Heart right ventricle (tissue), 16 donors: ENCODE results near the gene SS18. TPM values are rescaled to one million over a fixed set of nuclear protein-coding genes. Genes with fewer than 3 reads are reported as not detected.

Experiments
- ATAC-seq, 8 donors: fragments of 200-7000 bp; cut with Tn5 transposase; one replicate each; pipeline ENCODE4 v1.9.1; 2020; ENCODE audit warnings: mild to moderate bottlenecking in 8 of 8, moderate library complexity in 8 of 8, moderate number of reproducible peaks in 1 of 8
- DNase-seq, 2 donors: peaks; one replicate each; pipeline ENCODE4 v3.0.0-alpha.2; 2020
- H3K27ac ChIP-seq, 10 donors: fragments of 200-600 bp; sonication (generic) in 2 of 10; one replicate each; pipeline versions ENCODE4 v1.5.0 to v1.8.0; 2020 to 2022; ENCODE audit warnings: mild to moderate bottlenecking in 3 of 10
- H3K27me3 ChIP-seq, 7 donors: fragments of 200-600 bp; one replicate each; pipeline ENCODE4 v1.8.0; 2021 to 2022; ENCODE audit warnings: mild to moderate bottlenecking in 2 of 7
- H3K36me3 ChIP-seq, 9 donors: fragments of 200-600 bp; sonication (generic) in 1 of 9; one replicate each; pipeline versions ENCODE4 v1.5.0 to v1.8.0; 2020 to 2022; ENCODE audit warnings: mild to moderate bottlenecking in 2 of 9
- H3K4me1 ChIP-seq, 9 donors: fragments of 200-600 bp; sonication (generic) in 1 of 9; one replicate each; pipeline versions ENCODE4 v1.5.0 to v1.8.0; 2020 to 2022; ENCODE audit warnings: mild to moderate bottlenecking in 4 of 9
- H3K4me3 ChIP-seq, 10 donors: fragments of 200-600 bp; sonication (generic) in 2 of 10; one replicate each; pipeline versions ENCODE4 v1.5.0 to v1.8.0; 2020 to 2022; ENCODE audit warnings: mild to moderate bottlenecking in 7 of 10, moderate library complexity in 2 of 10
- H3K9me3 ChIP-seq, 11 donors: fragments of 200-600 bp in 10 of 11; sonication (generic) in 2 of 11; one replicate each; pipeline versions ENCODE4 v1.5.0 to v1.8.0; 2013 to 2022; ENCODE audit warnings: mild to moderate bottlenecking in 2 of 11, control low read depth in 1 of 11, moderate library complexity in 1 of 11
- WGBS, 2 donors: extraction: QIAGEN DNeasy Blood & Tissue Kit; methylation state at CpG; one replicate each; pipeline ENCODE4 v1.1.7; 2013; ENCODE audit warnings: inconsistent platforms in 1 of 2; 5-methylcytosine and 5-hydroxymethylcytosine counted together
- intact Hi-C, 10 donors: fragments of 100-400 bp; cut with DNase I; formaldehyde crosslinking; loops; one replicate each; pipeline versions ENCODE4 v1.11.1 to v1.14.2; 2022
- polyA plus RNA-seq, 2 donors: library from polyadenylated mRNA; stranded (reverse); fragments of 200-250 nt; gene quantifications; one replicate each; pipeline ENCODE4 v1.2.3, GENCODE V29; 2013
- total RNA-seq, 10 donors: library from RNA; stranded (reverse); fragmentation: NEBNext Ultra II Directional in 3 of 10; extraction: Animal tissue kit (Norgen Biotek cat#: 25700) in 3 of 10; gene quantifications; one replicate each; pipeline versions ENCODE4 v1.2.1 to v1.2.4, GENCODE V29; 2021 to 2023
- TF ChIP-seq, protein P1 (sequence below), 9 donors: fragments of 200-600 bp; sonication (generic) in 2 of 9; IDR thresholded peaks; one replicate each; pipeline versions ENCODE4 v1.5.0 to v1.8.0; 2021 to 2022; ENCODE audit warnings: antibody characterized with exemption in 9 of 9, mild to moderate bottlenecking in 5 of 9, moderate library complexity in 1 of 9
- donor health status: Arrhythmogenic right ventricular cardiomyopathy.
- donor health status: ischemic (EF 13 %, LVEDD 7.1; RV severe dilation, severe dysfunction).
- donor health status: healthy with polysubstance abuse.
- donor health status: DM: no; HTN: yes; CAD: no.
- donor health status: DM: no; HTN: no; CAD: no.
- donor health status: ischemic (EF 25% LVEDD 6.9; RV normal size, moderate dysfunction).
- donor health status: ischemic (EF 25% LVEDD 5.7; RV mildly dilated, moderate dysfunction).
- donor health status: healthy.
- donor health status: DM: yes; HTN: yes; CAD: no.
- donor health status: Ischemic cardiomyopathy.
- donor health status: ischemic (EF 35%, LVEDD 5.7; RV mildly dilated, moderate dysfunction).
- donor health status: nonischemic (EF 11% LVEDD 7.7; RV severe dilation, severe dysfunction).
- donor health status: DM: yes; HTN: yes; CAD: no.
- donor health status: PGD.
- donor health status: ischemic (EF 29% LVEDD 5.4; RV normal size, mild dysfunction).
- donor health status: nonischemic (EF 23%, LVEDD 6.1; RV moderate dilation, normal function).

The SS18 gene
- total and polyA plus RNA-seq, 12 donors: 15.1 to 41.8 (median 33.9) TPM

DNA sequence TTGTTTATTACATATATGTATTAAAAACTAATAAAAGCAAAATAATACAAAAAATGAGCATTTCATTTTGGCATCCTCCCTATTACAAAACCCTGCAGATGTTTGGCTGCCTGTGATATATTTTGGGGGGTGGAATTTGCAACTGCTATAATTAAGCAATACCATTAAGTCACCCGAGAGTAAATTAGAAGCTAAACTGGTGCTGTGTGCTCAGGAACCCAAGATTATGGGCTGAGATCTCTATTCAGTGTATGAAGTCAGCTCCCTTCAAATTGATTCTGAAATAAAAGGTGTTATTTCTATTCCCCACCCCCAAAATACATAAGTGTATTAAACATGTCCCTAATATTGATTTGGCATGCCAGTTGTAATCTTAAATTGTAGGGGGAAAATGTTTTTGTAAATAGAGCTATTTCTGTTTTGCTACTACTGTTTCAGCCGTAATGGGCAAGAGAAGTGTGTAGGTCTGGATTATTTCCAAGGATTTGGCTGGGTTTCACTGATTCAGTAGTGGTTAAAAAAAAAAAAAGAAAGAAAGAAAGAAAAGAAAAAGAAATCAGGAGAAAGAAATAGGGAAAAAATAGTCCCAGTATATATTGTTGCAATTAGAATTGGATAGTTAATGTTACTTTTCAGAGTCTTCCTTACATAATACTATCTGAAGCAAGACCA, 110.9 kb downstream of the SS18 start:
- H3K4me1 ChIP-seq: peaks cover 0 to 19% (median 0%) of the 10 kb centered on the region in 9 donors
- TF ChIP-seq, protein P1, sequence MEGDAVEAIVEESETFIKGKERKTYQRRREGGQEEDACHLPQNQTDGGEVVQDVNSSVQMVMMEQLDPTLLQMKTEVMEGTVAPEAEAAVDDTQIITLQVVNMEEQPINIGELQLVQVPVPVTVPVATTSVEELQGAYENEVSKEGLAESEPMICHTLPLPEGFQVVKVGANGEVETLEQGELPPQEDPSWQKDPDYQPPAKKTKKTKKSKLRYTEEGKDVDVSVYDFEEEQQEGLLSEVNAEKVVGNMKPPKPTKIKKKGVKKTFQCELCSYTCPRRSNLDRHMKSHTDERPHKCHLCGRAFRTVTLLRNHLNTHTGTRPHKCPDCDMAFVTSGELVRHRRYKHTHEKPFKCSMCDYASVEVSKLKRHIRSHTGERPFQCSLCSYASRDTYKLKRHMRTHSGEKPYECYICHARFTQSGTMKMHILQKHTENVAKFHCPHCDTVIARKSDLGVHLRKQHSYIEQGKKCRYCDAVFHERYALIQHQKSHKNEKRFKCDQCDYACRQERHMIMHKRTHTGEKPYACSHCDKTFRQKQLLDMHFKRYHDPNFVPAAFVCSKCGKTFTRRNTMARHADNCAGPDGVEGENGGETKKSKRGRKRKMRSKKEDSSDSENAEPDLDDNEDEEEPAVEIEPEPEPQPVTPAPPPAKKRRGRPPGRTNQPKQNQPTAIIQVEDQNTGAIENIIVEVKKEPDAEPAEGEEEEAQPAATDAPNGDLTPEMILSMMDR (IDR thresholded peaks at IDR 0.05): no peak
- no peak overlapping the region for H3K27ac ChIP-seq
- DNase-seq (no peak), ATAC-seq (no peak)
- H3K4me3 ChIP-seq: no peak overlapping the region
- intact Hi-C loops: no loop called here
- no peaks in the 10 kb centered on the region for H3K9me3 ChIP-seq
- H3K27me3 ChIP-seq: no peaks in the 10 kb centered on the region
- H3K36me3 ChIP-seq: no peaks in the 10 kb centered on the region
- WGBS, 2 donors: 49 to 60% methylated on average over 2 of the region's 2 CpGs

DNA sequence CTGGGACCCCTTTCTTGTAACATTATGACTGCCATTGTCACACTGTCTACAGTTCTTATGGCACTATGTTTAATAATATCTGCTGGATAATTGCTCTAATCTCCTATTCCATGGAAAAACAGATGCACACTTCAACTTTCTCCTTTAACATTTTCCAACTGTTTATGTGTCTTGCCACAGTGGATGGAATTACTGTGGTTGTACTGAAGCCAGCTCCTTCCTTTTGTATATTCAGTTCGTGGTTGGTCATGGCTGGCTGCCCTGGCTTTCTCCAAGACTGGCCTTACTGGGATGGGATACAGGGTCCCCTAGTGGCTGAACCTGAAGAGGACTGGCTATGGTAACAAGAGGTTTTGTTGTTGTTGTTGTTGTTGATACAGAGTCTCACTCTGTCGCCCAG, 113.9 kb downstream of the SS18 start:
- intact Hi-C loops: no loop called here
- Histone ChIP-seq H3K9me3 (peaks cover 0 to 3% (median 0%) of the 10 kb centered on the region in 11 donors), H3K27ac (no peak overlapping the region), H3K4me1 (peaks cover 0 to 19% (median 0%) of the 10 kb centered on the region in 9 donors), H3K27me3 (no peaks in the 10 kb centered on the region), H3K4me3 (no peak overlapping the region), H3K36me3 (no peaks in the 10 kb centered on the region)
- TF ChIP-seq, protein P1 (IDR thresholded peaks at IDR 0.05): no peak
- ATAC-seq (no peak), DNase-seq (no peak)
- 61 to 78% methylated on average over 2 of the region's 2 CpGs for WGBS, 2 donors

DNA sequence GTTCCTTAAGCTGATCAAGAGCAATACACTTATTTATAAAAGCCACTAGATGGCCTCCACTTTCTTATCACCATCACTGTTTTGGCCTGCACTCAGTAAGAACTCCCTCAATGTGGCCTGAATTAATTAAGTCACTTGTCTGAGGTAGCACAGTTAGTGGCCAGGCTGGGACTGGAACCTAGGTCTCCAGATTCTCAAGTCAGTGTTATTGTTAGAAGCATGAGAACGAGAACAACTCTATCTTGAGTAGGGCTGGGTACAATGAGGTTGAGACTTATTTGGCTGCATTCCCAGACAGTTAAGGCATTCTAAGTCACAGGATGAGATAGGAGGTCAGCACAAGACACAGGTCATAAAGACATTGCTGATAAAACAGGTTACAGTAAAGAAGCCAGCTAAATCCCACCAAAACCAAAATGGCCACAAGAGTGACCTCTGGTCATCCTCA, 115.8 kb downstream of the SS18 start:
- ATAC-seq (no peak), DNase-seq (no peak)
- TF ChIP-seq, protein P1 (IDR thresholded peaks at IDR 0.05): no peak
- Histone ChIP-seq H3K4me3 (no peak overlapping the region), H3K4me1 (peaks cover 0 to 16% (median 0%) of the 10 kb centered on the region in 9 donors), H3K36me3 (no peaks in the 10 kb centered on the region), H3K27me3 (peaks cover 0 to 3% (median 0%) of the 10 kb centered on the region in 7 donors), H3K27ac (no peak overlapping the region), H3K9me3 (peaks cover 0 to 7% (median 0%) of the 10 kb centered on the region in 11 donors)
- WGBS, 2 donors: 17 to 34% methylated on average over 1 of the region's 1 CpG
- intact Hi-C loops: no loop called here

Other genes with a start within 250 kb of the SS18 start
- gene PSMA8, start 43.3 kb upstream of the SS18 start, total RNA-seq: under 1 TPM in 1 of 10 donors, not detected in 9; 0.38 TPM
- gene PSMA8, start 43.3 kb upstream of the SS18 start, polyA plus RNA-seq: not detected
- gene TAF4B, start 135.8 kb upstream of the SS18 start, total RNA-seq: 1 to 10 TPM; 1.1 to 1.8 (median 1.5) TPM
- under 1 TPM; 0.73 to 0.75 TPM for gene TAF4B, start 135.8 kb upstream of the SS18 start, polyA plus RNA-seq